Spleen (tissue), 11 donors: ENCODE data around the gene TOM1L2. TPM values are rescaled to one million over a fixed set of nuclear protein-coding genes. Genes with fewer than 3 reads are reported as not detected.
A peak's percentile ranks its signal among the peaks of the same experiment; 100 is the strongest.

Experiments used
- DNase-seq: peaks from one replicate; pipeline ENCODE4 v3.0.0-alpha.2; 2020
- H3K27ac ChIP-seq, 8 donors: fragments of 200-600 bp; sonication (generic) in 7 of 8; 1 replicate in 4 of 8; 2 replicates in 4 of 8; pipeline versions ENCODE4 v1.5.0 to v1.8.0; 2016 to 2021; ENCODE audit warnings: inconsistent platforms in 4 of 8, mild to moderate bottlenecking in 4 of 8, moderate library complexity in 1 of 8
- H3K27me3 ChIP-seq, 7 donors: fragments of 200-600 bp; sonication (generic) in 6 of 7; replicated peaks in 1 of 7; 1 replicate in 4 of 7; 2 replicates in 3 of 7; pipeline versions ENCODE4 v1.5.0 to v1.8.0; 2016 to 2021; ENCODE audit warnings: inconsistent platforms in 3 of 7, mild to moderate bottlenecking in 1 of 7
- H3K36me3 ChIP-seq, 6 donors: fragments of 200-600 bp; sonication (generic) in 5 of 6; 1 replicate in 4 of 6; 2 replicates in 2 of 6; pipeline versions ENCODE4 v1.5.0 to v1.8.0; 2016 to 2021; ENCODE audit warnings: inconsistent platforms in 2 of 6
- H3K4me1 ChIP-seq, 6 donors: fragments of 200-600 bp; sonication (generic) in 5 of 6; 1 replicate in 3 of 6; 2 replicates in 3 of 6; pipeline versions ENCODE4 v1.5.0 to v1.8.0; 2016 to 2021; ENCODE audit warnings: inconsistent platforms in 3 of 6
- H3K4me3 ChIP-seq, 8 donors: fragments of 200-600 bp; sonication (generic) in 7 of 8; 1 replicate in 4 of 8; 2 replicates in 4 of 8; pipeline versions ENCODE4 v1.5.0 to v1.8.0; 2016 to 2021; ENCODE audit warnings: inconsistent platforms in 4 of 8, mild to moderate bottlenecking in 4 of 8, moderate library complexity in 2 of 8
- H3K9me3 ChIP-seq, 8 donors: fragments of 200-600 bp; sonication (generic) in 7 of 8; 1 replicate in 4 of 8; 2 replicates in 4 of 8; pipeline versions ENCODE4 v1.5.0 to v1.8.0; 2016 to 2021; ENCODE audit warnings: inconsistent platforms in 4 of 8
- POLR2A ChIP-seq, 3 donors: fragments of 450-650 bp; IDR thresholded peaks; one replicate each; pipeline ENCODE4 v1.5.1; 2017; ENCODE audit warnings: antibody characterized with exemption in 3 of 3, mild to moderate bottlenecking in 1 of 3
- POLR2AphosphoS5 ChIP-seq, 3 donors: sonication (generic); formaldehyde crosslinking; IDR thresholded peaks; one replicate each; pipeline ENCODE4 v1.5.1; 2017; ENCODE audit warnings: antibody characterized with exemption in 3 of 3
- WGBS, 5 donors: extraction: QIAGEN DNeasy Blood & Tissue Kit in 3 of 5; methylation state at CpG; one replicate each; pipeline versions ENCODE4 v1.1.5 to v1.1.7; 2013 to 2018; 5-methylcytosine and 5-hydroxymethylcytosine counted together
- intact Hi-C: fragments of 100-400 bp; cut with DNase I; formaldehyde crosslinking; loops from one replicate; pipeline ENCODE4 v1.15.0; 2023; ENCODE audit warnings: low total_unique reads
- polyA plus RNA-seq, 3 donors: library from polyadenylated mRNA; stranded (reverse); fragments of 200-250 nt; gene quantifications; one replicate each; pipeline ENCODE4 v1.2.1, GENCODE V29; 2013
- total RNA-seq, 7 donors: library from RNA; depleted of rRNA in 3 of 7; stranded (reverse); fragments of >200 nt in 3 of 7; fragmentation: NEBNext Ultra II Directional in 4 of 7; extraction: Animal tissue kit (Norgen Biotek cat#: 25700) in 4 of 7; gene quantifications; one replicate each; pipeline versions ENCODE4 v1.1.0 to v1.2.1, GENCODE V29; 2016 to 2021
- TF ChIP-seq, protein P1 (sequence below), 11 experiments: fragments of 200-600 bp in 7 of 11; fragments of 450-650 bp in 4 of 11; sonication (generic) in 4 of 11; IDR thresholded peaks in 8 of 11; conservative IDR thresholded peaks in 3 of 11; 1 replicate in 7 of 11; 2 replicates in 4 of 11; pipeline versions ENCODE4 v1.4.0 to v1.8.0; 2016 to 2021; ENCODE audit warnings: antibody characterized with exemption in 11 of 11, inconsistent platforms in 4 of 11, mild to moderate bottlenecking in 1 of 11
- donor health status: healthy with polysubstance abuse.
- donor health status: DM: no; HTN: no; CAD: no; lungs with moderate emphysema.
- donor health status: DM: no; HTN: no; CAD: no.
- donor health status: Bipolar disorder and iron deficiency.
- donor health status: healthy.
- donor health status: DM: no; HTN: no; CAD: no.
- donor health status: DM: yes; HTN: yes; CAD: no.

Gene TOM1L2
- total and polyA plus RNA-seq, 10 donors = 5.3 to 82.6 (median 53.6) TPM

- Histone ChIP-seq H3K4me1 (peaks cover 32 to 93% (median 62%) of the 10 kb centered on the region in 6 donors), H3K27ac (peak overlapping the region in 7 of 8 donors; percentile 62 to 87 (median 79)), H3K9me3 (no peaks in the 10 kb centered on the region), H3K36me3 (peaks cover 0 to 25% (median 6%) of the 10 kb centered on the region in 6 donors), H3K4me3 (peak overlapping the region in 7 of 8 donors; percentile 32 to 69 (median 39)), H3K27me3 (no peaks in the 10 kb centered on the region)
- WGBS, 5 donors = 21 to 29% (median 23%) methylated on average over 7 to 11 of the region's 11 CpGs
- no peak for DNase-seq
- TF ChIP-seq, protein P1, sequence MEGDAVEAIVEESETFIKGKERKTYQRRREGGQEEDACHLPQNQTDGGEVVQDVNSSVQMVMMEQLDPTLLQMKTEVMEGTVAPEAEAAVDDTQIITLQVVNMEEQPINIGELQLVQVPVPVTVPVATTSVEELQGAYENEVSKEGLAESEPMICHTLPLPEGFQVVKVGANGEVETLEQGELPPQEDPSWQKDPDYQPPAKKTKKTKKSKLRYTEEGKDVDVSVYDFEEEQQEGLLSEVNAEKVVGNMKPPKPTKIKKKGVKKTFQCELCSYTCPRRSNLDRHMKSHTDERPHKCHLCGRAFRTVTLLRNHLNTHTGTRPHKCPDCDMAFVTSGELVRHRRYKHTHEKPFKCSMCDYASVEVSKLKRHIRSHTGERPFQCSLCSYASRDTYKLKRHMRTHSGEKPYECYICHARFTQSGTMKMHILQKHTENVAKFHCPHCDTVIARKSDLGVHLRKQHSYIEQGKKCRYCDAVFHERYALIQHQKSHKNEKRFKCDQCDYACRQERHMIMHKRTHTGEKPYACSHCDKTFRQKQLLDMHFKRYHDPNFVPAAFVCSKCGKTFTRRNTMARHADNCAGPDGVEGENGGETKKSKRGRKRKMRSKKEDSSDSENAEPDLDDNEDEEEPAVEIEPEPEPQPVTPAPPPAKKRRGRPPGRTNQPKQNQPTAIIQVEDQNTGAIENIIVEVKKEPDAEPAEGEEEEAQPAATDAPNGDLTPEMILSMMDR (IDR thresholded peaks at IDR 0.05 in 8 of 11, conservative IDR thresholded peaks at IDR 0.05 in 3 of 11) = no peak
- no peak for TF ChIP-seq POLR2AphosphoS5 (IDR thresholded peaks at IDR 0.05)
- no peak for TF ChIP-seq POLR2A (IDR thresholded peaks at IDR 0.05)
- intact Hi-C loops = no loop called here
Observed at GRCh38 chr17:17824119-17824782, 147.9 kb downstream of the TOM1L2 start.

- 1 to 6% (median 2%) methylated on average over 9 to 69 of the region's 69 CpGs for WGBS, 5 donors
- peaks cover 0 to 30% (median 13%) of the 10 kb centered on the region in 6 donors for H3K36me3 ChIP-seq
- no peaks in the 10 kb centered on the region for H3K27me3 ChIP-seq
- TF ChIP-seq, protein P1 (IDR thresholded peaks at IDR 0.05 in 8 of 11, conservative IDR thresholded peaks at IDR 0.05 in 3 of 11) = no peak
- no peak for TF ChIP-seq POLR2A (IDR thresholded peaks at IDR 0.05)
- peak; percentile 46 to 79 (median 58) for TF ChIP-seq POLR2AphosphoS5 (IDR thresholded peaks at IDR 0.05)
- H3K9me3 ChIP-seq = no peaks in the 10 kb centered on the region
- peak; percentile 95 for DNase-seq
- H3K4me3 ChIP-seq = peak overlapping the region; percentile 27 to 69 (median 38)
- H3K4me1 ChIP-seq = peaks cover 34 to 97% (median 67%) of the 10 kb centered on the region in 6 donors
- H3K27ac ChIP-seq = peak overlapping the region in 7 of 8 donors; percentile 62 to 87 (median 79)
- intact Hi-C loops = no loop called here
Observed at GRCh38 chr17:17823433-17824118, 148.6 kb downstream of the TOM1L2 start.

GRCh38 chr17:17822616-17823015 lies 149.6 kb downstream of the TOM1L2 start:
- WGBS, 5 donors = 14 to 82% (median 74%) methylated on average over 1 to 3 of the region's 3 CpGs
- Histone ChIP-seq H3K27ac (peak overlapping the region in 1 of 8 donors; percentile 84), H3K4me1 (peaks cover 34 to 97% (median 69%) of the 10 kb centered on the region in 6 donors), H3K4me3 (peak overlapping the region in 3 of 8 donors; percentile 40 to 69 (median 41)), H3K27me3 (no peaks in the 10 kb centered on the region), H3K9me3 (no peaks in the 10 kb centered on the region), H3K36me3 (peaks cover 0 to 34% (median 16%) of the 10 kb centered on the region in 6 donors)
- DNase-seq = no peak
- intact Hi-C loops = no loop called here
- no peak for TF ChIP-seq POLR2AphosphoS5 (IDR thresholded peaks at IDR 0.05)
- TF ChIP-seq POLR2A (IDR thresholded peaks at IDR 0.05) = no peak
- TF ChIP-seq, protein P1 (IDR thresholded peaks at IDR 0.05 in 8 of 11, conservative IDR thresholded peaks at IDR 0.05 in 3 of 11) = no peak

DNA sequence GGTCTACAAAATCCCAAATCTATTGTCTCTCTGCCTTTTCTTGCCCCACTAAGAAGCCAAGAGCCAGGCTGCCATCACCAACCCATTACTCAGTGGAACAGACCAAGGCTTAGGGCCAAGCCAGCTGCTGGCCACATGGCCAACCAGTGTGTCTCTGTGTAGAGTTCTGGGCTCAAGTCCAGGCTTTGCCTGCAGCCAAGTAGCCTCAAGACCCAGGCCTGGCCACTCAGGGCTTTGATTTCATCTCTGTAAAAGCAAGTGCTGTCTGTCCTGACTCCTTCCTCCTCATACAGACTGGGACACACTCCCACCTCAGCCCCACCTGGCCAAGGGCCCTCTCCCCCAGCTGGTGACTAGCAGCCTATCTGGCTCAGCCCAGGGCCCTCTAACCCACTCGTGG lies 150.0 kb downstream of the TOM1L2 start:
- H3K27ac ChIP-seq = peak overlapping the region in 1 of 8 donors; percentile 84
- no peak overlapping the region for H3K4me3 ChIP-seq

More for the DNA sequence above, 150.0 kb downstream of the TOM1L2 start:
- Histone ChIP-seq H3K27me3 (no peaks in the 10 kb centered on the region), H3K9me3 (no peaks in the 10 kb centered on the region), H3K4me1 (peaks cover 34 to 93% (median 69%) of the 10 kb centered on the region in 6 donors), H3K36me3 (peaks cover 0 to 34% (median 18%) of the 10 kb centered on the region in 6 donors)
- intact Hi-C loops = no loop called here
- TF ChIP-seq POLR2AphosphoS5 (IDR thresholded peaks at IDR 0.05) = peak in 1 of 3 donors; percentile 15
- no peak for TF ChIP-seq POLR2A (IDR thresholded peaks at IDR 0.05)
- DNase-seq = no peak
- WGBS, 5 donors = 50 to 83% (median 71%) methylated on average over 1 of the region's 1 CpG
